PFSK-1 (cell line): Measurements from ENCODE around the gene ZBTB48.

Experiments used
- FOXP2 ChIP-seq: optimal IDR thresholded peaks from 2 replicates; pipeline ENCODE3; 2011; ENCODE audit warnings: borderline replicate concordance, control low read depth, inconsistent platforms; ENCODE audit not compliant: insufficient read depth; ENCODE audit errors: extremely low read length, extremely low read depth
- POLR2AphosphoS5 ChIP-seq: IDR thresholded peaks from 2 replicates; pipeline ENCODE4 v1.6.1; 2012; ENCODE audit warnings: low read depth, mild to moderate bottlenecking, control low read depth, low read length, moderate library complexity
- SIN3A ChIP-seq: IDR thresholded peaks from 2 replicates; pipeline ENCODE4 v1.6.1; 2012; ENCODE audit warnings: mild to moderate bottlenecking, low read length, moderate library complexity, borderline replicate concordance; ENCODE audit not compliant: insufficient read depth
- TAF1 ChIP-seq: IDR thresholded peaks from 2 replicates; pipeline ENCODE4 v1.6.1; 2012; ENCODE audit warnings: low read length, control low read depth, borderline replicate concordance; ENCODE audit not compliant: insufficient read depth
- TF ChIP-seq, protein P1 (sequence below), 2 experiments: IDR thresholded peaks; 2 replicates each; pipeline versions ENCODE4 v1.6.1 to v1.8.0; 2011 to 2012; ENCODE audit warnings: low read depth in 2 of 2, low read length in 2 of 2, control low read depth in 1 of 2, inconsistent platforms in 1 of 2, mild to moderate bottlenecking in 1 of 2, moderate library complexity in 1 of 2; ENCODE audit not compliant: insufficient read depth in 1 of 2

DNA sequence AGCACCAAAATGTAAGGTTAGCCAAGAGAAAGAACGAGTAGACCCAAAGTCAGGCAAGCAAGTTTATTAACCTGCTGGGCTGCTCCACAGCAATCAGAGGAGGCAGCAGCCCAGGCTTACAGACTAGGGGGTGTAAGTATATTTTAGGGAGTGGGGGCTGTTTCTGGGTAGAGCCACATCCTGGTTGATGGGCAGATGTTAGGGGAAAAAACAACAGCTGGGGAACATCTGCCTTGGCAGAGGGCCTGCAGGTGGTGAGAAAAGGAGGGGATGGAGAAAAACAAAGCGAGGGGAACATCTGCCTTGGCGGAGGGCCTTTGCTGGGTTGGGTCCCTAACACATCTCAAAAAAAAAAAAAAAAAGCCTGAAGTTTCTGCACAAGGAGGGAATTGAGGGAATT, 9.7 kb upstream of the ZBTB48 start:
- TF ChIP-seq, protein P1, sequence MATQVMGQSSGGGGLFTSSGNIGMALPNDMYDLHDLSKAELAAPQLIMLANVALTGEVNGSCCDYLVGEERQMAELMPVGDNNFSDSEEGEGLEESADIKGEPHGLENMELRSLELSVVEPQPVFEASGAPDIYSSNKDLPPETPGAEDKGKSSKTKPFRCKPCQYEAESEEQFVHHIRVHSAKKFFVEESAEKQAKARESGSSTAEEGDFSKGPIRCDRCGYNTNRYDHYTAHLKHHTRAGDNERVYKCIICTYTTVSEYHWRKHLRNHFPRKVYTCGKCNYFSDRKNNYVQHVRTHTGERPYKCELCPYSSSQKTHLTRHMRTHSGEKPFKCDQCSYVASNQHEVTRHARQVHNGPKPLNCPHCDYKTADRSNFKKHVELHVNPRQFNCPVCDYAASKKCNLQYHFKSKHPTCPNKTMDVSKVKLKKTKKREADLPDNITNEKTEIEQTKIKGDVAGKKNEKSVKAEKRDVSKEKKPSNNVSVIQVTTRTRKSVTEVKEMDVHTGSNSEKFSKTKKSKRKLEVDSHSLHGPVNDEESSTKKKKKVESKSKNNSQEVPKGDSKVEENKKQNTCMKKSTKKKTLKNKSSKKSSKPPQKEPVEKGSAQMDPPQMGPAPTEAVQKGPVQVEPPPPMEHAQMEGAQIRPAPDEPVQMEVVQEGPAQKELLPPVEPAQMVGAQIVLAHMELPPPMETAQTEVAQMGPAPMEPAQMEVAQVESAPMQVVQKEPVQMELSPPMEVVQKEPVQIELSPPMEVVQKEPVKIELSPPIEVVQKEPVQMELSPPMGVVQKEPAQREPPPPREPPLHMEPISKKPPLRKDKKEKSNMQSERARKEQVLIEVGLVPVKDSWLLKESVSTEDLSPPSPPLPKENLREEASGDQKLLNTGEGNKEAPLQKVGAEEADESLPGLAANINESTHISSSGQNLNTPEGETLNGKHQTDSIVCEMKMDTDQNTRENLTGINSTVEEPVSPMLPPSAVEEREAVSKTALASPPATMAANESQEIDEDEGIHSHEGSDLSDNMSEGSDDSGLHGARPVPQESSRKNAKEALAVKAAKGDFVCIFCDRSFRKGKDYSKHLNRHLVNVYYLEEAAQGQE (IDR thresholded peaks at IDR 0.05; ENCODE audit: insufficient read depth in 1 of 2, low read depth in 2 of 2, low read length in 2 of 2): no peak
- TF ChIP-seq POLR2AphosphoS5 (no peak), TAF1 (no peak), SIN3A (no peak), FOXP2 (no peak)
